HepG2 (cell line): ENCODE data around the gene ZG16. TPM values are rescaled to one million over a fixed set of nuclear protein-coding genes. Genes with fewer than 3 reads are reported as not detected.
A peak's percentile ranks its signal among the peaks of the same experiment; 100 is the strongest.

Experiments
- ARNTL ChIP-seq: sonication (generic); formaldehyde crosslinking; IDR thresholded peaks from 2 replicates; pipeline ENCODE4 v1.4.0; 2020; ENCODE audit warnings: mild to moderate bottlenecking, missing genetic modification reagents
- DZIP1 ChIP-seq: sonication (generic); formaldehyde crosslinking; IDR thresholded peaks from 2 replicates; pipeline ENCODE4 v1.5.0; 2020; ENCODE audit warnings: mild to moderate bottlenecking, missing genetic modification reagents
- ELF4 ChIP-seq: sonication (generic); formaldehyde crosslinking; IDR thresholded peaks from 2 replicates; pipeline ENCODE4 v1.5.0; 2020; ENCODE audit warnings: missing genetic modification reagents, mild to moderate bottlenecking, moderate library complexity, borderline replicate concordance
- GABPA ChIP-seq, 2 experiments: IDR thresholded peaks; 2 replicates each; pipeline ENCODE4 v1.6.1; 2011 to 2016; ENCODE audit warnings: low read depth in 2 of 2, low read length in 1 of 2, missing biosample characterization in 1 of 2, missing genetic modification characterization in 1 of 2
- HOXA9 ChIP-seq: sonication (generic); formaldehyde crosslinking; IDR thresholded peaks from 2 replicates; pipeline ENCODE4 v1.8.1; 2022; ENCODE audit warnings: missing genetic modification reagents, mild to moderate bottlenecking, moderate library complexity, borderline replicate concordance
- IRF2 ChIP-seq: IDR thresholded peaks from 2 replicates; pipeline ENCODE4 v1.6.1; 2018; ENCODE audit warnings: missing genetic modification reagents, missing compliant biosample characterization
- MED13 ChIP-seq: sonication (generic); formaldehyde crosslinking; IDR thresholded peaks from 2 replicates; pipeline ENCODE4 v1.5.0; 2020; ENCODE audit warnings: missing genetic modification reagents
- PHF21A ChIP-seq: sonication (generic); formaldehyde crosslinking; IDR thresholded peaks from 2 replicates; pipeline ENCODE4 v1.5.0; 2020; ENCODE audit warnings: mild to moderate bottlenecking, missing genetic modification reagents
- PHF5A ChIP-seq: IDR thresholded peaks from one replicate; pipeline ENCODE4 v1.6.1; 2018; ENCODE audit warnings: low read depth, missing genetic modification reagents; ENCODE audit not compliant: unreplicated experiment
- PPARG ChIP-seq: conservative IDR thresholded peaks from 2 replicates; pipeline ENCODE4 v1.6.1; 2016; ENCODE audit warnings: missing biosample characterization, missing genetic modification reagents
- XBP1 ChIP-seq: sonication (generic); formaldehyde crosslinking; IDR thresholded peaks from 2 replicates; pipeline ENCODE4 v1.5.0; 2020; ENCODE audit warnings: missing genetic modification reagents
- ZBTB8A ChIP-seq: sonication (generic); formaldehyde crosslinking; IDR thresholded peaks from 2 replicates; pipeline ENCODE4 v1.4.0; 2020; ENCODE audit warnings: mild to moderate bottlenecking, low read depth, missing genetic modification reagents, borderline replicate concordance
- ZMYM4 ChIP-seq: sonication (generic); formaldehyde crosslinking; IDR thresholded peaks from 2 replicates; pipeline ENCODE4 v1.8.1; 2023; ENCODE audit warnings: mild to moderate bottlenecking, missing genetic modification reagents
- ZNF260 ChIP-seq: sonication (generic); formaldehyde crosslinking; IDR thresholded peaks from 2 replicates; pipeline ENCODE4 v1.4.0; 2020; ENCODE audit warnings: missing genetic modification reagents, low read depth, mild to moderate bottlenecking, borderline replicate concordance
- ZNF710 ChIP-seq: sonication (generic); formaldehyde crosslinking; IDR thresholded peaks from 2 replicates; pipeline ENCODE4 v1.5.0; 2020; ENCODE audit warnings: mild to moderate bottlenecking, missing genetic modification reagents, borderline replicate concordance
- ZNF766 ChIP-seq: sonication (generic); formaldehyde crosslinking; IDR thresholded peaks from 2 replicates; pipeline ENCODE4 v1.5.0; 2020; ENCODE audit warnings: missing genetic modification reagents, borderline replicate concordance
- polyA plus RNA-seq, 8 experiments: library from polyadenylated mRNA; depleted of rRNA in 3 of 8; stranded (reverse) in 7 of 8; unstranded in 1 of 8; fragments of >200 nt; fragmentation: Illumina TruSeq in 4 of 8; extraction: Trizol in 4 of 8; gene quantifications; 2 replicates each; pipeline versions ENCODE4 v1.2.1 to v1.2.3, GENCODE V29; 2011 to 2016; ENCODE audit warnings: low read depth in 4 of 8, missing spikeins in 1 of 8, mixed read lengths in 1 of 8; ENCODE audit not compliant: insufficient read depth in 1 of 8
- total RNA-seq, 5 experiments: library from RNA; depleted of rRNA; stranded (reverse); fragments of >200 nt; fragmentation: Illumina TruSeq; extraction: Trizol; gene quantifications; 2 replicates each; pipeline ENCODE4 v1.2.3, GENCODE V29; 2016; ENCODE audit warnings: low read depth in 1 of 5
- TF ChIP-seq, protein P1 (sequence below): IDR thresholded peaks from 2 replicates; pipeline ENCODE4 v1.6.1; 2016; ENCODE audit warnings: missing compliant biosample characterization, missing genetic modification reagents, borderline replicate concordance
- TF ChIP-seq, protein P2 (sequence below), 2 experiments: fragments of 450-650 bp in 1 of 2; sonication (generic) in 1 of 2; formaldehyde crosslinking; IDR thresholded peaks; 2 replicates each; pipeline versions ENCODE4 v1.5.0 to v1.8.0; 2020 to 2022; ENCODE audit warnings: mild to moderate bottlenecking in 1 of 2, missing genetic modification reagents in 1 of 2
- TF ChIP-seq, protein P3 (sequence below): conservative IDR thresholded peaks from 2 replicates; pipeline ENCODE4 v1.6.1; 2018; ENCODE audit warnings: missing genetic modification reagents

The ZG16 gene
- total and polyA plus RNA-seq, 2 of the 13 experiments (the other 11 are each of a cell fraction or from before 2014, with no cell fraction given): 0.04 to 0.07 TPM

DNA sequence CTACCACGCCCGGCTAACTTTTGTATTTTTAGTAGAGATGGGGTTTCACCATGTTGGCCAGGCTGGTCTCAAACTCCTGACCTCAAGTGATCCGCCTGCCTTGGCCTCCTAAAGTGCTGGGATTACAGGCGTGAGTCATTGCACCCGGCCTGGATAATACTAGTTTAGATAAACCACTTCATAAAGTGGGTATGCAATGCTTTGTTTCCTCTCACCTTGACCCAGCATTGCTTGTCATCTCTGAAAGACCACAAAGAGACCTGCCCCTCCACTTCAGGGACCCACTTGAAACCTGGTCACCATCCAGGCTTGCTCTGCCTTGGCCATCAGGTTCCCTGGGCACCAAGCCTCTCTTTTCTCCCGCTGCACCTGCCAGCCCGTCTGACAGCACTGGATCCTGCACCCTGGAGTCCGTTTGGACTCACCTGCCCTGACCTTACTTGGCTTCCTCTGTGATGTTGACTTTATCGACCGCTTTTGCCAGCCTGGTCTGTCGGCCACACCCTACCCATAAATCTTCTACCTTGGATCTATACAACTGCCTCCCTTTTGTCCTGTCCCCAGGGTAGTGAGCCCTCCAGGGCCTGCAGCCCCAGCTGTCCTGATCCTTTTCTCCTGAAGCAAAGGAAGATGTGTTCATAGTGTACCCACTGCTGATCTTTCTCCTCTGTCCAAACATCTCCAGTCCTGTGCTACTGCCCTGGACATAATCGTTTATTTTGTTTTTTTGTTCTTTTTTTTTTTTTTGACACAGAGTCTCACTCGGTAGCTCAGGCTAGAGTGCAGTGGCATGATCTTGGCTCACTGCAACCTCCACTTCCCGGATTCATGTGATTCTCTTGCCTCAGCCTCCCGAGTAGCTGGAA, 12.7 kb upstream of the ZG16 start (continued):
- TF ChIP-seq ZMYM4 (peak; percentile 91), ZBTB8A (CRISPR knock-in tag) (no peak), HOXA9 (CRISPR knock-in tag) (peak; percentile 100), PHF5A (CRISPR knock-in tag) (peak; percentile 56), DZIP1 (no peak), MED13 (CRISPR knock-in tag) (peak; percentile 86; the same call in 1 of the 2 replicates), ZNF710 (CRISPR knock-in tag) (peak; percentile 97), PHF21A (peak; percentile 97), PPARG (CRISPR knock-in tag) (peak; percentile 80), IRF2 (CRISPR knock-in tag) (peak; percentile 92), XBP1 (CRISPR knock-in tag) (peak; percentile 87; the same call in 1 of the 2 replicates), ELF4 (CRISPR knock-in tag) (no peak), ZNF260 (no peak), ZNF766 (CRISPR knock-in tag) (peak; percentile 87; the same call in 1 of the 2 replicates), GABPA (IDR thresholded peaks at IDR 0.05; ENCODE audit: low read depth, low read length) (no peak), GABPA (CRISPR knock-in tag; IDR thresholded peaks at IDR 0.05; ENCODE audit: low read depth) (peak; percentile 58), ARNTL (CRISPR knock-in tag) (peak; percentile 79)
- TF ChIP-seq, protein P1, sequence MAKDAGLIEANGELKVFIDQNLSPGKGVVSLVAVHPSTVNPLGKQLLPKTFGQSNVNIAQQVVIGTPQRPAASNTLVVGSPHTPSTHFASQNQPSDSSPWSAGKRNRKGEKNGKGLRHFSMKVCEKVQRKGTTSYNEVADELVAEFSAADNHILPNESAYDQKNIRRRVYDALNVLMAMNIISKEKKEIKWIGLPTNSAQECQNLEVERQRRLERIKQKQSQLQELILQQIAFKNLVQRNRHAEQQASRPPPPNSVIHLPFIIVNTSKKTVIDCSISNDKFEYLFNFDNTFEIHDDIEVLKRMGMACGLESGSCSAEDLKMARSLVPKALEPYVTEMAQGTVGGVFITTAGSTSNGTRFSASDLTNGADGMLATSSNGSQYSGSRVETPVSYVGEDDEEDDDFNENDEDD (CRISPR knock-in tag): peak; percentile 64; the same call in 1 of the 2 replicates
- TF ChIP-seq, protein P2, sequence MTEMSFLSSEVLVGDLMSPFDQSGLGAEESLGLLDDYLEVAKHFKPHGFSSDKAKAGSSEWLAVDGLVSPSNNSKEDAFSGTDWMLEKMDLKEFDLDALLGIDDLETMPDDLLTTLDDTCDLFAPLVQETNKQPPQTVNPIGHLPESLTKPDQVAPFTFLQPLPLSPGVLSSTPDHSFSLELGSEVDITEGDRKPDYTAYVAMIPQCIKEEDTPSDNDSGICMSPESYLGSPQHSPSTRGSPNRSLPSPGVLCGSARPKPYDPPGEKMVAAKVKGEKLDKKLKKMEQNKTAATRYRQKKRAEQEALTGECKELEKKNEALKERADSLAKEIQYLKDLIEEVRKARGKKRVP (CRISPR knock-in tag; IDR thresholded peaks at IDR 0.05): no peak
- TF ChIP-seq, protein P3, sequence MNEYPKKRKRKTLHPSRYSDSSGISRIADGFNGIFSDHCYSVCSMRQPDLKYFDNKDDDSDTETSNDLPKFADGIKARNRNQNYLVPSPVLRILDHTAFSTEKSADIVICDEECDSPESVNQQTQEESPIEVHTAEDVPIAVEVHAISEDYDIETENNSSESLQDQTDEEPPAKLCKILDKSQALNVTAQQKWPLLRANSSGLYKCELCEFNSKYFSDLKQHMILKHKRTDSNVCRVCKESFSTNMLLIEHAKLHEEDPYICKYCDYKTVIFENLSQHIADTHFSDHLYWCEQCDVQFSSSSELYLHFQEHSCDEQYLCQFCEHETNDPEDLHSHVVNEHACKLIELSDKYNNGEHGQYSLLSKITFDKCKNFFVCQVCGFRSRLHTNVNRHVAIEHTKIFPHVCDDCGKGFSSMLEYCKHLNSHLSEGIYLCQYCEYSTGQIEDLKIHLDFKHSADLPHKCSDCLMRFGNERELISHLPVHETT: 0 out of 2 replicates have a peak, but pooled peaks have one; percentile 43
